Measurements from ENCODE around the gene PRKCE.

The PRKCE gene

DNA sequence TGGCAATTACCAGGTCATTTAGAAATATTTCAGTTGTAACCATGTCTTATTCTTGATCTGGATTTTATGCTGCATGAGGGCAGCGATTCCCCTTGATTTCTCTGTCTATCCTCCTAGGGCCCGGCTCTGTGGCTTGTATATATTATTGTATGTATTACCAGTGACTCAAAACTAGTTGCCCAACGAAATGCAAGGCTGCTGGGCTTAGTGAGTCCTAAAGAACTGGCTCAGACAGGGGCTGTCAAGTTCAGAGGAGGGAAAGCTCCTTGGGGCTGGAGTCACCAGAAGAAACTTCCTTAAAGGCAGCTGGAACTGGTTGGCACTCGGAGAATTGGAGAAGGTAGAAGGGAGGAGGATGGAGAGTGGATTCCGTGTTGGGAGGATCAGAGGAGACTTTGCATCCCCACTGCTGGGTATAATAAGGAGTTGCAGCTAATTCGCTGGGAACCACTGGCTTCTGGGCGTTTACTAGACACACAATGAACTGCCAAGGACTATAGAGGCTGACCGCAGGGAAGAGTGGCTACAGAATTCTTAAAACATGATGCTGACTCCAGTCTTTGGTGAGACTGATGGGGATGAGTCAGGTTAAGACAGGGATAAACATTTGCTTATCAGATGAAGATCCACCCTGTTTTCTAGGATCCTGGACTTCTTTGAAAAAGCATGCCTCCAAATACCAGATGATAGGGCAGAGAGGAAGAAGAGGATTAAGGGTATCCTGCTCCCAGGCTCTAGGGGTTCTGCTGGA lies 104.3 kb downstream of the PRKCE start:
- DNase-seq (ENCODE audit: low read depth in 2 of 2) = no peak

DNA sequence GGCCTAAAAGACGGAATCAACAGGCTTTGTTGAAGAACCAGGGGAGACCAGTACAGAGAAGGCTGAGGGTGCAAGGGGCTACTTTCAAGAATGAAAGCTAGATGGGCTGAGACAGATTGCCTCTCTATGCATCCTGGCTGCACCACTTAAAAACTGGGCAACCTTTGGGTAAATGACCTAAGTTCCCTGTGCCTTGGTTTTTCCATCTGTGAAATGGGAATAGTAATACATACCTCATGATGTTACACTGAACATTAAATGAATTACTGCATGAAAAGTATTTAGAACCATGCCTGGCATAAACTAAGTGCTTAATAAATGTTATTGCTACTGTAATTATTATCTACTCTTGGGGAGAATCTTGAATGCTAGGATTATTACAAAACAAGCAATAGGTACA lies 106.5 kb downstream of the PRKCE start:
- no peak for DNase-seq (ENCODE audit: low read depth in 2 of 2)

DNA sequence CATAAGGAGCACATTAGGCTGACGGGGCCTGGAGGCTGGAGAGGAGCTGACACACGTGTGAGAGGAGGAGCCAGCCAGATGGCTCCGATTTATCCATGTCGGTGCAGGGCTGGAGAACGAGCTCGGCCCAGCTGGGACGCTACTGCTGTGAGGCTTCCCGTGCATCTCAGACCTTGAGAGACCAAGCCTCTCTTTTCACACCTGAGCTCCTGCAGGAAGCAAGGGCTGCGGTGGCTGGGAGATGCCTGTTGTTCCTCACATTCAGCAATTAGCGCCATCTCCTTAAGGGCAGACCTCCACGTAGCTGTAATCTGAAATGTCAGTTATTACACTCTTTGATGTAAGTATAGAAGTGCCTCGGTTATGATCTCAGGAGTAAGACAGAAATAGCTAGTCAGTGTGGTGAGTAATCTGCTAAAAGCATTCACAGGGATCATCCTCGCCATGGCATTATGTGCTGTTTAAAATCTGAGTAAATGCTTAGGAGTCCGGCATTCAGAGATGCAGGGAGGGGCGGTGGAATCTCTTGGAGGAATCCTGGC lies 107.9 kb downstream of the PRKCE start:
- DNase-seq (ENCODE audit: low read depth in 2 of 2) = no peak

DNA sequence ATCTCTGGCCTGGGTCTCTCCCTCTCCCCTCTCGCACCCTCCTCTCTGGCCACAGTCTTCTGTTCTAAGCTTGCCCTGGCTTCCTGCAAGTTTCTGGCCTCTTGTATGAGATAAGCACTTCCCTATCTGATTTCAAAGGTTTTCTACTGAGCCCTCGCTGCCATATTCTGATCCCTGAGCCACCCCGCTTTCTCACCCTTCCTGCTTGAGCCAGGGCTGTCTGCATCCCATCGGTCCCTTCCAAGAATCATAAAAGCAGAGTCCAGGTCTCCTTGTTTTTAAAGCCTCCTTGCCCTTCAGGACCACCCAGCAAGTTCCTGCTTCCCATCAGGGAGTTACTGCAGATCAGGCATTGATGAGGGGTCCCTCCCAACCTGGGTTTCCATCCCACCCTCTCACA lies 110.2 kb downstream of the PRKCE start:
- DNase-seq (ENCODE audit: low read depth in 2 of 2) = no peak

DNA sequence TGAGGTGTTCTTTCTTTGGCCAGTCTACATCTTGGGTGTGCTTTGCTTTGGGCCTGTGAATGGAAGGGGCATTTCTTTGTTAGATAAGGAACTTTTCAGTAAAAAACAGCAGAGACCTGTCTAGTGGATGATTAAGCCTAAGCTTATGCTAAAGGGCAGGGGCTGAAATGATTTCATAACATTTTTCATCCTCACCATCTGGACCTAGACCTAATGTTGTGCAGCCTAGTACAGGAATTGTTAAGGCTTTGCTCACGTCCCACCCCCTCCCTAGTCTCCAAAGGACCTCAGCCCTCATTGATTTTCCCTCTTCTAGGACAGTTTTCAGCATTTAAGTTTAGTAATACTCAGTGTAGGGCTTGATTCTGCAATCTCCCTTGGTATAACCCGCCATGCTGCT lies 111.8 kb downstream of the PRKCE start:
- DNase-seq (ENCODE audit: low read depth in 2 of 2) = no peak

DNA sequence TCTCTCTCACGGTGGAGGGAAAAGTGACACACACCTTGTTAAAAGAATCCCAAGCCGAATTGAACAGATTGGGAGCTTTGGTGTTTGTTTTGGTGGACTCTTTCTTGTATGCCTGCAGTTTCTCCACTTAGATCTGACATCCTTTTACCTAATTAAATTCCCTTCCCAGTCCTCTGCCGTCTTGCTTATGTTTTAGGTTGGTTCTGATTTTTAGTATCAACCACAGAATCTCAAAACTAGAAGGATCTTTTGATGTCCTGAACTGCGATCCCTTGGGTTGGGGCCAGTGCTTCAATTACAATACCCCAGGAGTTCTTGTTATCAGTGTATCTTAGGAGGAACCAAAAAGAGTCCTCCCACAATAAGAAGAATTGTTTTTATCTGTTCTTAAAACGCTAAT lies 112.3 kb downstream of the PRKCE start:
- DNase-seq (ENCODE audit: low read depth in 2 of 2) = no peak

DNA sequence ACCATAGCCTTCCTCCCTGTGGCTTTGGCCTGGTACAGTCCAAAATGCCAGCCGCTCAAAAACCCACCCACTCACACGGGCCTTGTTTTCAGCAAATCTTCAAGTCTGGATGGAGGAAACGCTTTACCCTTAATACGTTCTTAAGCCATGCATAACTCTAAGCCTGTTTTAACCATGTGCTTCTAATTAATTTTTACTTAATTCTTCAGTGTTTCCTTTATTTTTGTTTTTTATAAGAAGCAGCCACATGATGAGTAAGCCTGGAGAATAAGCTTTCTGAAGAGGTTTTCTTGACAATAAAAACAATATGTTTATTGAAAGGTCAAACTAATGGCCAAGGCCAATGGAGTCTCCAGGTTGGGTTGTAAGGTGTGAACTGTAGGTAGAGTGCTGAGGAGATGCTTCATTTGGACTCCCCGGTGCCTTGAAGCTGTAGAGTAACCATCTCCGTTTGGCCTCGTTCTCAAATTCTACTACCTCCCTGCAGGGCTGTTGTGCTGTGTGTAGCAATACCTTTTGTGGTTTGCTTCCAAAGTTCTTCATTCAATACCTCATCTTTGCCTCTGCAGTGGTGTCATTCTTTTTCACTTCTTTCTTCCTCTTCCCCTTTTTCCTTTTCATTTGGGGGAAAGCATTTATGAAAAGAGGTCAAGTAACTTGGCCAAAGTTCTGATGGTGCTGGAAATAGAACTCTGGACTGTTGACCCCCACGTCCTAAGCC lies 113.7 kb downstream of the PRKCE start:
- DNase-seq (ENCODE audit: low read depth in 2 of 2) = no peak

DNA sequence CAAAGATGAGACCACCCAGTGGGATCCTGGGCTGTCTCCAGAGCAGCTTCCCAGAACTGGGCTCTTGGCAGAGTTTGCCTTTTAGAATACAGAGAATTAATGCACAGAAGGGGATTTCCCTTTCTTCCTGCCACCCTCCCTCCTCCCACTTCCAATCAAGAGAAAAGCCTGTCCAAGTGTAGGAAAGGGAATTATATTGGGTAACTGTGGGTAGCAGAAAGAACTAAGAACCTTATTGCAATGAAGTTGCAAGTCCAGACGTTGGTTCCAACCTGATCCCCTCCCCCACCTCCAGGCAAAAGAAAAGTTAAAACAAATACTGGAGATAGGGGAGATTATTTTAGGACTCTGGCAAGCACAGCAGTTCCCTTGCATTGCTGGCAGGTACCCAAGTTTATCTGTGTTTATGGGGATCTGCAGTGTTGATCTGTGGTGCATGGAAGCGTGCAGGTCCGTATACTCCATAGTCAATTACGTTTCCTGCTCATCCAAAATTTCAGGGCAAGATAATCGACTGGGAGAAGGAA lies 114.3 kb downstream of the PRKCE start:
- no peak for DNase-seq (ENCODE audit: low read depth in 2 of 2)

DNA sequence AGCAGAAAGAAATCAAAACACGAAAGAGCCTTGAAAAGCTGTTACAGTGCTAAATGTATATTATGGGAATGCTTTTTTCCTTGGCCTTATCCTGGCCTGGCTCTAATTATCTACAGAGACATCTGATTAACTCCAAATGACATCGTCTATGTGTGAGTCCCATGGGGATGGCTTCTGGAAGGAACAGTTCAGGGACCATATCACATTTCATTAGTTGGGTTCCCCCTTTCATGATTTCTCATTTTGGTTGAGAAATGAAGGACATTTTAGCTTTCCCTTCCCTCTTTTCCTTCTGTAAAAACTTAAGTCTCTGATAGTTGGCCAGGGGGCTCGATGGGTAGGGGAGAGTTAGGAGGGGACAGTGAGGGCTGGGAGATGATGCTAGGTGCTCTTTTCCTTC lies 116.7 kb downstream of the PRKCE start:
- no peak for DNase-seq (ENCODE audit: low read depth in 2 of 2)

DNA sequence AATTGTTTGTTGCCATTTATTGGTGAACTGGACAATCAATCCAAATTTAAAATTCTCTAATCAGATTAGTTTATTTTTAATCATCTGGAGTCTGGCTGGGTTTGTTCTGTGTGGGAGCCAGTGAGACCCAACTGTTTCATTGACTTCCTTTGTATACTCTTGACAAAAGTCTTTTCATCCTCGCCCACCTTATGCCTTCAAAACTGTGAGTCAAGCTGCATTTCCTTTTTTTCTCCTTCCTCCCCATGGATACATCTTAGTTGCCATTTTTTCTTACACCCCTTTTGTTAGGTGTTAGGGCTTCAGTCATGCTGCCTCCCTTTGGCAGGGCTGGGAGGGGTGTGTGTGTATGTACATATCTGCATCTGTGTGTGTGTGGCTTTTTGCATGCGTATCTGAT lies 117.6 kb downstream of the PRKCE start:
- DNase-seq (ENCODE audit: low read depth in 2 of 2) = no peak

DNA sequence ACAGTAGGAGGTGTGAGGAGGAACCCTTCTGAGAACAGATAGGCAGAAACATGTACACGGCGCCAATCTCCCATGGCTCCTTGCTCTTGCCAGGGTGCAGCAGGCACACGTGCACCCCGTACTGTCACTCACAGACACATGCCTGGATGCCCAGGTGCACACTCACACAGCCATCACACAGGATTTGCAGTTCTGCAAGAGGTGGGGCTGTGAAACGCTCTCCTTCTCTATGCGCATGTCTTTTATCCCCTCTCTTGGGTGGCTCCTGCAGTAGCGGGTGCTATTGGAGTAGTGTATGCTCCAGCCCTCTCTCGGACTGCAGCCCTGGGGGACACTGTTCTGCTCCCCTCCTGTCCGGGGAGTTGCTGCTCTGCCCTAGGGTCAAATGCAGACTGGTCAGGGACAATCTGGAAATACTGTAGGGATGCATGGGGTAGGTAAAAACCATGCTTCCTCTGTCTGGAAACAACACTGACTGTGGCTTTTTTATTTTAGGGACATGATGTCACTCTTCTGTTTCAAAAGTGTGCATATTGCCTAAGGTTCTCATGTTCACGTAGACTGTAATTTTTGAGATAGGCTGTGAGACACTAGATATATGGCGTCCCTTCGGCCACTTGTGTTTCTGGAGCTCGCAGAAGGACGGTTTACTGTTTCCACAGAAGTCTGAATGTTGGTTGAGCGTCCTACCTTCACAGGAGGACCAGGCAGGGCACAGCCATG lies 118.5 kb downstream of the PRKCE start:
- no peak for DNase-seq (ENCODE audit: low read depth in 2 of 2)

DNA sequence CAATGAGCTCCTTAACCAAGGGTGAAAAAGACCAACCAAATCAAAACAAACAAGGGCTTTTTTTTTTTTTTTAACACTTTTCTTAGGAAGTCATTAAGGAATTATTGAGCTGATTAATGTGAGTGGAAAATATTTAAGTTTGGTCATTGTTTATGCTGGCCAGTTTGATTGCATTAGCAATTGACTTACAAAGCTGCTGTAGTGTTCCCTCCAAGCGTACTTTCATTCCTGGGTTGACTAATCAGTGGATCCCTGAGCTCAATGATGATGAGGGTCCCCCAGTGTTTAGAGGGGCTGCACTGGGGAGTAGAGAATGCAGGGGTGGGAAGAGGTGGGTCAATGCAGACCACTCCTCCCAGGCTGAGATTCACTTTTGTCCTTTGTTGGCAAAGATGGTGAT lies 119.3 kb downstream of the PRKCE start:
- DNase-seq (ENCODE audit: low read depth in 2 of 2) = no peak

DNA sequence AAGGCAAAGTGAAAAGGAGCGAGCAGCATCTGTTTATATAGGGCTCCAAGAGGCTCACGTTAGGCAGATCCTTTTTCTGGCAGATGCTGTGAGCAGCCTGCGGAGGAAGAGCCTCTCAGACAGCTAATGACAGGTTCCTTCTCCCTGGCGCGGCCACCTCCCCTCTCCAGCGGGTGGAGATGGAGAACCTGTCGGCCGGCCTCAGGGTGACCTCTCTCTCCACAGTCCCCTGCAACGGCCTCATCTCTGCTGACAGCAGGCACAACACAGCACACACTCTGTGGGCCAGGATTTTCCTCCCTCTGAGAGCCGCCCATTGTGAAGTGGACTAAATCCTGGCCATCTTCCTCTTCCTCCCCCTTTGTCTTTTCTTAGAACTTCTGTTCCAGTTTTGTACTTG lies 119.8 kb downstream of the PRKCE start:
- DNase-seq (ENCODE audit: low read depth in 2 of 2) = no peak

DNA sequence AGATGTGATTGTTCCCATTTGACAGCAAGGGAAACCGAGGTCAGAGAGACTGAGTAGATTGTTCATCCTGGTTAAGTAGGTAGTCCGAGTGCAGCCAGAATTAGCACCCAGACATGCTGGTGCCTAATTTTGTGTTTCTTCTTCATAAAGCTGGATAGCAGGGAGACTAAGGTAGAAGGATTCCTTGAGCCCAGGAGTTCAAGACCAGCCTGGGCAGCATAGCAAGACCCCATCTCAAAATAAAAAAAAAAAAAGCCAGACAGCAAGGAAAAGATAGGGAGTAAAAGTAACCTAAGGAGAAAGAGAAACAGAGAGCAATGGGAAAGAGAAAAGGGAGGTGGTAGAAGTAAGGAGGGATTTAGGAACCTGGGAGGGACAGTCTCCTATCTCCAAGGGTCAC lies 120.6 kb downstream of the PRKCE start:
- DNase-seq (ENCODE audit: low read depth in 2 of 2) = no peak

DNA sequence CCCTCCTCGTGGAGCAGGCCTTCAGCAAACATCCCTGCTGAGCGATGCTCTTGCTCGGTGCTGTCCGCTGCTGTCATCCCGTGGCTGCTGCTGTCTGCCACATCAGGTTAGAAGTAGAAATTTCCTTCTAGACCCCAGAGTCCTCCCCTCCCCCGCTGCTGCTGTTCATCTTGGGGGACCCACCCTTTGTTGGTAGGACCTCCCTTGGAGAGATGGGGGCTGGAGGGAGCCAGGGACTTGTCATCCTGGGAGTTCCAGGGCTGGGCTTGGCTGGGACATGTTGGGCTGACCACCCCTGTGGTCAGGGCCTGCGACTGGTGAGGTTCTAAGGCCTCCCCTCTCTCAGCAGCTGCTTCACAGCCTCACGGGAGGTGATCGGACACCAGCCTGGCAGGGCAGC lies 122.4 kb downstream of the PRKCE start:
- DNase-seq (ENCODE audit: low read depth in 2 of 2) = no peak

DNA sequence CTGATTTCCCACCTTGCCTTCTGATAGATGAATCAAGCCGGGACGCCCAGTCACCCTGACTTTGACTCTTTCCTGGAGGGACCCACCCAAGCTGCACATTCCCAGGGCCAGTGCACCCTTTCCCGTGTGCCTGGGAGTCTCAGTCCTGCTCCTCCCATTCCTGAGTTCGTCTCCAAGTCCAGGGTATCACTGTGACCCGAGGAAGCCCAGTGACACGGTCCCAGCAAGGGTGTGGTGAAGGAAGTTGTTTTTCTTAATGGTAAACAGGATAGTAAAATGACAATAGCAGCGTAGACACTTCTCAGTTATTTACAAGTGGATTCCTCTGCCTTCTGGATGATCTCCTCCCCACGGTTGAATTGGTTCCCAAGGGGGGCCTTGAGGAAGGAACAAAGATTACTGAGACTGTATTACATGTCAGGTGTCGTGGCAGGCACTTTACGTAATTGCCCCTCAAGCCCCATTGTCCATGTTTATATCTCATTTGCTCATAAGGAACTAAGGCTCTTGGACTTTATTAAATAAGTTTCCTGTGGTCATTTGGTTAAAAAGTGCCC lies 123.3 kb downstream of the PRKCE start:
- DNase-seq (ENCODE audit: low read depth in 2 of 2) = no peak

DNA sequence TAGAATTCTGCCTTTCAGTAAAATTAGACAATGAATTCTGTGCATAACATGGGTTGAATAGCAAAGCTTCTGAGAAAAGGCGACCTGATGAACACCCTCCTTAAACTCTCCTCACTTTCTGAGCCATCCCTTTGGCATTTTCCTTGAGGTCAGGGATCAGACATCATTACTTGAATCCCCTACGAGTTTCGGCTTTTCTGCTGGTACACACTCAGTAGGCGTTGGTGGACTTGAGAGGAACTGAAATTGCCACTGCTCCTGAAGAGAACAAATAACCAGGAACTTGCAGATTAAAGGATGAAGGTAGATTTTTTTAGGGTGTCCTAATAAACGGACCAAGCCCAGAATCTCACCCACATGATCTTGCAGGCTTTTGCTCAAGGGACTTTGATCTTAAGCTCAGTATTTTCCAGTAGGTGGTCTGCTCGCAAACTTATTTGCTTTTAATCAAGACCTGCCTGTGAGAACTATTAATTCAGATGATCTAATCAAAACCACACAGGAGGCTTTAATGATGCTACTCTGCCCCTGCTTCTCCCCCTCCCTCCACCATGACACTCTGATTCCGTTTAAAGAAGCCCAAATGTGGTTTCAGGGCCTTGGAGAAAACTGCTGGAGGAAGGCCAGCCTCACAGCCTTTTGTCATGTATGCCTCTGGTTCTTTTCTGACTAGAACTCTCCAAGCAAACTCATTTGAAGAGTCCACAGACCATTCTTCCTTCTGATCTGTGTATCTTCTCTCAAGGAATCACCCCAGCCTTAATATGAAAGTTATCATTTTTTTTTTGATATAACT lies 124.9 kb downstream of the PRKCE start:
- no peak for DNase-seq (ENCODE audit: low read depth in 2 of 2)

DNA sequence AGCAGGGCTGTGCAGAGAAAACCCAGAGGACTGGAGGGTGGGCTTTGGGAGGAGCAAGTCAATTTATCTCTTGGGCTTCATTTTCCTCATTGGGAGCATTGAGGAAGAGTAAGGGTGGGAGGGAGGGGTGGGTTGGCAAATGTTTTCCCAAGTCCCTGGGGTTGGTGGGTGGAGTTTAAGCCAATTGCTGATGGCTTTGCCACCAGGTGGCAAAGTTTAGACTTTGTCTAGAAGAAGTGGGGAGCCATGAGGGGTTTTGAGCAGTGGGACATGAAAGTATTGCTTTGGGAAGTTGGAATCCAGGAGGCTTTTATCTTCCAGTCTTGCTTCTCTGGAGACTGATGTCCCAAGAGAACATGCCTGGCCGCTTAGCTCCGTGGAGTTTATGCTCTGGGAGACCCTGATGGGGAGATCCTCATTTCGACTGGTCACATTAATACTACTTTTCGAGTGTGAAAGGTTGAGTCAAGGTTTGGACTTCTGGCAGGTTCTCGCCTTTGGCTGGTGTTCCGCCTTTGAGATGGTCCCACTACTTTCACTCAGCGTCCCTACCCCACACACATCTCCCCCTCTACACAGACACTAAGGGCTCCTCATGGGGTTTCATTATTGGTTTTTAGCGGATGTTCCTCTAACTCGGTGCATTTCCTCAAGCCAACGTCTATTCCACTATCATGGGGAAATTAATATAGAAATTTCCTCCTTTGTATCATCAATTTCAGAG lies 126.7 kb downstream of the PRKCE start:
- no peak for DNase-seq (ENCODE audit: low read depth in 2 of 2)

DNA sequence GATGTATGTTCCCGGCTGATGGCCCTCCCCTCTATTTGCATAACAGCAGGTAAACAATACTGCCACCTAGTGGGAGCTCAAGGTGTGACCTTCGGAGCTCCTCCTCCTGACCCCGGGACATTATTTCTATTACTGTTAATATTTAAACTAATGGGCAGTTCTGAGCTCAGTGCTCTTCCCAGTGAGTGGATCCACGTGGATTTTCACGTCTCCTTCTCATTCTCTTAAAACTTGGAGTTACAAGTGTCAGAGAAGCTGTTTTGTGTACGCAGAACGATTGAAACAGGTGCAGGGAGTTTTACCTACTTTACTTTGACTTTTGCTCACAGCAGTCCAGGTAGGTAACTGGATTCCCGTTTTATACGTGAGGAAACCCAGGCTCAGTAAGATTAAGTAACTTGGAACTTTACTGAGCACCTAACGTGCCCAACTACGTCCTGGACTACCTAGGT lies 127.3 kb downstream of the PRKCE start:
- peak; percentile 46 to 58 for DNase-seq (ENCODE audit: low read depth in 2 of 2)
